HG03342 (cell line): ENCODE results near the gene IVL.

Source experiments
- ATAC-seq: cut with Tn5 transposase; IDR thresholded peaks from one replicate; pipeline ENCODE4 v1.9.1; 2021; ENCODE audit warnings: mild to moderate bottlenecking, moderate library complexity; ENCODE audit not compliant: unreplicated experiment

The IVL gene

GRCh38 chr1:152886758-152887409 is 21.5 kb upstream of the IVL start:
- no peak for ATAC-seq

- no peak for ATAC-seq
These were observed 20.2 kb upstream of the IVL start for GRCh38 chr1:152888126-152888525.

- no peak for ATAC-seq
These were observed 9.3 kb upstream of the IVL start for GRCh38 chr1:152899027-152899426.

GRCh38 chr1:152899883-152900282 is 8.5 kb upstream of the IVL start:
- no peak for ATAC-seq

GRCh38 chr1:152901631-152902030 is 6.7 kb upstream of the IVL start:
- ATAC-seq, result no peak

GRCh38 chr1:152902636-152903035 is 5.7 kb upstream of the IVL start:
- no peak for ATAC-seq

GRCh38 chr1:152904688-152905440 is 3.5 kb upstream of the IVL start:
- ATAC-seq, result no peak

GRCh38 chr1:152906023-152906565 is 2.3 kb upstream of the IVL start:
- ATAC-seq, result no peak

- no peak for ATAC-seq
These were observed 860 bp downstream of the IVL start for GRCh38 chr1:152909206-152909605.

GRCh38 chr1:152912471-152912870 is 4.1 kb downstream of the IVL start:
- no peak for ATAC-seq

GRCh38 chr1:152912900-152913299 is 4.6 kb downstream of the IVL start:
- ATAC-seq, result no peak

- ATAC-seq, result no peak
These were observed 9.4 kb downstream of the IVL start for GRCh38 chr1:152917794-152918193.

- ATAC-seq, result no peak
These were observed 10.7 kb downstream of the IVL start for GRCh38 chr1:152919071-152919470.

- ATAC-seq, result no peak
These were observed 15.8 kb downstream of the IVL start for GRCh38 chr1:152924191-152924590.

- ATAC-seq, result peak; percentile 58
These were observed 17.7 kb downstream of the IVL start for GRCh38 chr1:152926091-152926490.

- ATAC-seq, result no peak
These were observed 20.3 kb downstream of the IVL start for GRCh38 chr1:152928671-152929070.

GRCh38 chr1:152932170-152932811 is 23.9 kb downstream of the IVL start:
- no peak for ATAC-seq

GRCh38 chr1:152933196-152933595 is 24.9 kb downstream of the IVL start:
- ATAC-seq, result no peak

- no peak for ATAC-seq
These were observed 32.3 kb downstream of the IVL start for GRCh38 chr1:152940614-152941013.

GRCh38 chr1:152941037-152941711 is 32.8 kb downstream of the IVL start:
- no peak for ATAC-seq

GRCh38 chr1:152942161-152942560 is 33.8 kb downstream of the IVL start:
- ATAC-seq, result no peak
